Activated naive CD4-positive, alpha-beta T cell treated with anti-CD3 and anti-CD28 coated beads, Interleukin-2, amount 50 U/mL, for 24 hours (primary cell): ENCODE data around the gene RPH3AL.
"Not testable (repeated sequence)": the region's sequence is repeated elsewhere in the genome, so short reads cannot be mapped to it uniquely, and the experiment has no call there.

Source experiments
- H3K27ac Mint-ChIP-seq: one replicate; pipeline ENCODE4 v1.8.0; 2021; ENCODE audit warnings: mild to moderate bottlenecking, mixed read lengths
- H3K27me3 Mint-ChIP-seq: one replicate; pipeline ENCODE4 v1.8.0; 2021; ENCODE audit warnings: mixed read lengths
- H3K36me3 Mint-ChIP-seq: one replicate; pipeline ENCODE4 v1.8.0; 2021; ENCODE audit warnings: mixed read lengths
- H3K4me1 Mint-ChIP-seq: one replicate; pipeline ENCODE4 v1.8.0; 2021; ENCODE audit warnings: mixed read lengths
- H3K4me3 Mint-ChIP-seq: one replicate; pipeline ENCODE4 v1.8.0; 2021; ENCODE audit warnings: mild to moderate bottlenecking, mixed read lengths
- H3K9me3 Mint-ChIP-seq: one replicate; pipeline ENCODE4 v1.8.0; 2021; ENCODE audit warnings: mixed read lengths

Gene RPH3AL

GRCh38 chr17:383771-384621 lies 31.4 kb upstream of the RPH3AL start:
- no peaks in the 10 kb centered on the region for H3K36me3 Mint-ChIP-seq
- H3K4me3 Mint-ChIP-seq = peak overlapping the region; percentile 84
- peaks cover 1% of the 10 kb centered on the region for H3K27me3 Mint-ChIP-seq
- peaks cover 18% of the 10 kb centered on the region for H3K4me1 Mint-ChIP-seq
- H3K9me3 Mint-ChIP-seq = no peaks in the 10 kb centered on the region
- no peak overlapping the region for H3K27ac Mint-ChIP-seq

- no peak overlapping the region for H3K27ac Mint-ChIP-seq
- H3K27me3 Mint-ChIP-seq = peaks cover 1% of the 10 kb centered on the region
- peaks cover 18% of the 10 kb centered on the region for H3K4me1 Mint-ChIP-seq
- H3K9me3 Mint-ChIP-seq = no peaks in the 10 kb centered on the region
- no peak overlapping the region for H3K4me3 Mint-ChIP-seq
- H3K36me3 Mint-ChIP-seq = no peaks in the 10 kb centered on the region
Observed at GRCh38 chr17:382644-383533, 30.3 kb upstream of the RPH3AL start.

DNA sequence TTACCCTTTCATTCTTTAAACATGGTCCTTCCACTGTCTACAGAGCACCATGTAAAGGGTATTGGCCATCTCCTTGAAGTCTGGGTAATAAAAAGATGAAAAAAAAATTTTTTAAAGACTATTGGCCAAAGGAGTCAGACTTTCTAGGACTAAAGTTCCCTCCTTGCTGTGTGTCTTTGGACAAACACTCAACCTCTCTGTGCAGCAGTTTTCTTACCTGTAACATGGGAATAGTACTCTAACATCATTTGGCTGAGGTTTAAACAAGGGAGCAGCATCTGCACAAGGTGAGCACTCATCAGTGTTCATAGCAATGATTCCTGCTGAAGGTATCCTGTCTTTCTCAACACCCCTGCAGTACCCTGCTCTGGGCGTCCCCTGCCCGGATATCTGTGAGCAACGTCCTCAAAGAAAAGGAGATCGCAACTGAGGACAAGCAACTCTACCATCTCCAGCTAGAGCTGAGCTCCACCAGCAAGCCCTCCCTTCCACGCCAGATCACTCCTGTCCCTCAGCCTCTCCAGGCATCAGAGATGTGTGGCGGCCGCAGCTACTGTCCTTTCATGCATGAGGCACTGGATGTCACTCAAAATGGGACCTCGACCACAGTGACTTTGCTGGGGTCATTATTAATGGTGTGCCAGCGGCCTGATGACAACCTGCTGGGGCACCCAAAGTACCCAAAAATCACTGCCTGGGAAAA lies 29.5 kb upstream of the RPH3AL start:
- Mint-ChIP-seq H3K27me3 (peaks cover 1% of the 10 kb centered on the region), H3K36me3 (no peaks in the 10 kb centered on the region), H3K27ac (no peak overlapping the region), H3K4me3 (no peak overlapping the region), H3K9me3 (no peaks in the 10 kb centered on the region), H3K4me1 (peaks cover 21% of the 10 kb centered on the region)

GRCh38 chr17:381516-381915 lies 28.9 kb upstream of the RPH3AL start:
- Mint-ChIP-seq H3K4me1 (peaks cover 16% of the 10 kb centered on the region), H3K36me3 (no peaks in the 10 kb centered on the region), H3K27me3 (peaks cover 1% of the 10 kb centered on the region), H3K4me3 (peak overlapping the region; percentile 5), H3K9me3 (no peaks in the 10 kb centered on the region), H3K27ac (no peak overlapping the region)

DNA sequence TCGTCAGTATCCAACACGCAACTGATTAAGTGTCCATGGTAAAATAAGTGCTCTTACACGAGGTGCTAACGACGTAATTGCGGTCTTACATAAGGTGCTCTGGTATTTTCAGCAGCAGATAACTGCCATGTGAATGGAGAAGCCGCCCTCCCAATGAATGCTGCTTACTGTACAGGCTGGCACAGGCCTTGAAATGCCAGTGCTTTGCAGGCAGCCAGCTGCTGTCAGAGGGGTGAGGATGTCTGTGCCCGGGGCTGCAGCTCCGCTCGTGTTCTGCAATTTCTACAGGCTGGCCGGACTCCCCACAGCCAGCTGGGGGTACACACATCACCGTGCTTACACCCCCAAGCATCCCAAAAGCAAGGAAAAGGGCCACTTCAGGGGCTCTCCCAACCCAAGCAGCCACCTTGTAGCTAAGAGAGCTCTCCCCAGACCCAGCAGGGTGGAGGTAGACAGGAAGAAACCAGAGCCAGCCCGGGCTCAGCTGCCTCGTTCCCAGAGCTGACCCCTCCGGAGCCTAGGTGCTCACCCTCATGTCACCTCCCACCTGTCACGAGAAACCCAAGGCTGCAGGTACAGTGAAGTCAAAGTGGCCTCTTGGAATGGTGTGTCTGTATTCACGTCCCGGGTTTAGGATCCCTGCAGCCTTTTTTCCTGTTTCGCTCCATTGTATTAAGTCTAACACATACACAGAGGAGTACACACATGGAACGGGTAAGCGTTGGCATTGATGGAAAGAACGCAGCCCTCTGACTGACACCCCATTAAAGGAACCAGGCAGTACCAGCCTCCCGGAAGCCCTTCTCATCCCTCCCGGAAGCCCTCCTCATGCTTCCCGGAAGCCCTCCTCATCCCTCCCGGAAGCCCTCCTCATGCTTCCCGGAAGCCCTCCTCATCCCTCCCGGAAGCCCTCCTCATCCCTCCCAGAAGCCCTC lies 27.2 kb upstream of the RPH3AL start:
- H3K9me3 Mint-ChIP-seq = no peaks in the 10 kb centered on the region
- H3K36me3 Mint-ChIP-seq = no peaks in the 10 kb centered on the region
- H3K27ac Mint-ChIP-seq = no peak overlapping the region
- H3K4me3 Mint-ChIP-seq = no peak overlapping the region
- peaks cover 15% of the 10 kb centered on the region for H3K4me1 Mint-ChIP-seq
- H3K27me3 Mint-ChIP-seq = peaks cover 1% of the 10 kb centered on the region

GRCh38 chr17:378068-378467 lies 25.5 kb upstream of the RPH3AL start:
- H3K27me3 Mint-ChIP-seq = no peaks in the 10 kb centered on the region
- no peak overlapping the region for H3K4me3 Mint-ChIP-seq
- no peak overlapping the region for H3K27ac Mint-ChIP-seq
- no peaks in the 10 kb centered on the region for H3K36me3 Mint-ChIP-seq
- peaks cover 9% of the 10 kb centered on the region for H3K4me1 Mint-ChIP-seq
- no peaks in the 10 kb centered on the region for H3K9me3 Mint-ChIP-seq

- Mint-ChIP-seq H3K4me3 (no peak overlapping the region), H3K27me3 (no peaks in the 10 kb centered on the region), H3K4me1 (peaks cover 9% of the 10 kb centered on the region), H3K27ac (no peak overlapping the region), H3K9me3 (no peaks in the 10 kb centered on the region), H3K36me3 (no peaks in the 10 kb centered on the region)
Observed at GRCh38 chr17:376936-377863, 24.6 kb upstream of the RPH3AL start.

- no peak overlapping the region for H3K4me3 Mint-ChIP-seq
- H3K27ac Mint-ChIP-seq = no peak overlapping the region
- H3K36me3 Mint-ChIP-seq = peaks cover 1% of the 10 kb centered on the region
- peaks cover 3% of the 10 kb centered on the region for H3K4me1 Mint-ChIP-seq
- no peaks in the 10 kb centered on the region for H3K9me3 Mint-ChIP-seq
- no peaks in the 10 kb centered on the region for H3K27me3 Mint-ChIP-seq
Observed at GRCh38 chr17:373613-374230, 21.1 kb upstream of the RPH3AL start.

DNA sequence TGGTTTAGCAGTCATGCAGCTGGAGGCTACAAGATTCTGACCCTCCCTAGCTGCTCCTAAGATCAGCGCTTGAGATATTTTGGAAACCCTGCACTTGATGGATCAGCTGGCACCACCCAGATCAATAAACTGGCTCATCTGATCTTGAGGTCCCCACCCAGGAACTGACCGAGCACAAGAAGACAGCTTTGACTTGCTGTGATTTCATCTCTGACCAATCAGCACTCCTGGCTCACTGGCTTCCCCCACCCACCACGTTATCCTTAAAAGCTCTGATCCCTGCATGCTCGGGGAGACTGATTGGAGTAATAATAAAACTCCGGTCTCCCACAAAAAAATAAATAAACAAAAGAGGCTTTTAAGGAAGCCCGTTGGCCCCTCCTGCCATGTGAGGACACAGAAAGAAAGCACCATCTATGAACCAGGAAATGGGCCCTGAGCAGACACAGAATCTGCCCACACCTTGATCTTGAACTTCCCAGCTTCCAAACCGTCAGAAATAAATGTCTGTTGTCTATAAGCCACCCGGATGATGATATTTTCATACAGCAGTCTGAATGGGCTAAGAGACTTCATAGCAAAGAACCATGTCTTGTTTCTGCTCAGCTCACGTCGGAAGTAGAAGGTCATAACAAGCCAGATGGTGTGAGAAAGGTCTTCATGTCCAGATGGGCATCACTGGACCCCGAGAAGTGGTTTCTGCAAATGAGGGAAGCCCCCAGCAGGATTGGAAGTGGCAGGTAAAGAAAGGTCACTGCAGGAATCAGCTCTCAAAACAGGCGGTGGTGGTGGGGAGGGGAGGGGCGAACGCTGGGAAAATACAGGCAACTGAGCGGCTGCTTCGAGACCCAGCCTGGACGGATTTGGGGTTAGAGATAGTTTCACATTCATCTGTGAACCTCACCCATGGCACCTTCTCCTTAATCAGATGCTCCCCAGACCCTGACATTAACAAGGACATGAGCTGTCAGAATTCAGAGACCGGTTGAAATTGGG lies 19.8 kb upstream of the RPH3AL start:
- Mint-ChIP-seq H3K4me1 (peaks cover 6% of the 10 kb centered on the region), H3K4me3 (no peak overlapping the region), H3K9me3 (no peaks in the 10 kb centered on the region), H3K27ac (no peak overlapping the region), H3K27me3 (no peaks in the 10 kb centered on the region), H3K36me3 (peaks cover 1% of the 10 kb centered on the region)

- Mint-ChIP-seq H3K9me3 (no peaks in the 10 kb centered on the region), H3K27me3 (no peaks in the 10 kb centered on the region), H3K36me3 (peaks cover 1% of the 10 kb centered on the region), H3K4me1 (peaks cover 12% of the 10 kb centered on the region), H3K4me3 (no peak overlapping the region), H3K27ac (no peak overlapping the region)
Observed at GRCh38 chr17:371583-371982, 19.0 kb upstream of the RPH3AL start.

DNA sequence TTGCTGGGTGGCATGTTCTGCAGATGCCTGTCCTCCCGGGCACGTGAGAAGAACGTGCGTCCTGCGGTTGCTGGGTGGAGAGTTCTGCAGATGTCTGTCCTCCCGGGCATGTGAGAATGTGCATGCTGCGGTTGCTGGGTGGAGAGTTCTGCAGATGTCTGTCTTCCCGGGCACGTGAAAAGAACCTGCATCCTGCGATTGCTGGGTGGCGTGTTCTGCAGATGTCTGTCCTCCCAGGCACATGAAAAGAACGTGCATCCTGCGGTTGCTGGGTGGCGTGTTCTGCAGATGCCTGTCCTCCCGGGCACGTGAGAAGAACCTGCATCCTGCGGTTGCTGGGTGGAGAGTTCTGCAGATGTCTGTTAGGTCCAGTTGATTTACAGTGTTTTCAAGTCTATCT lies 15.0 kb upstream of the RPH3AL start:
- H3K4me3 Mint-ChIP-seq, H3K9me3 Mint-ChIP-seq, H3K27me3 Mint-ChIP-seq, H3K36me3 Mint-ChIP-seq, H3K27ac Mint-ChIP-seq: not testable (repeated sequence)
- peaks cover 30% of the 10 kb centered on the region for H3K4me1 Mint-ChIP-seq

GRCh38 chr17:366657-367615 lies 14.3 kb upstream of the RPH3AL start:
- H3K27ac Mint-ChIP-seq, H3K27me3 Mint-ChIP-seq, H3K4me3 Mint-ChIP-seq, H3K9me3 Mint-ChIP-seq, H3K36me3 Mint-ChIP-seq: not testable (repeated sequence)
- peaks cover 30% of the 10 kb centered on the region for H3K4me1 Mint-ChIP-seq
